Memory B cell (primary cell): ENCODE results near the gene MRPL47.
"Not testable (repeated sequence)": the region's sequence is repeated elsewhere in the genome, so short reads cannot be mapped to it uniquely, and the experiment has no call there.

Experiments used
- ATAC-seq: fragments of 150-1000 bp; cut with Tn5 transposase; 2 replicates; pipeline ENCODE4 v1.10.0; 2021; ENCODE audit warnings: low read depth, mild to moderate bottlenecking, moderate library complexity
- DNase-seq, 2 donors: peaks; one replicate each; pipeline ENCODE4 v3.0.0; 2022; ENCODE audit warnings: low spot score in 2 of 2
- H3K27ac Mint-ChIP-seq: one replicate; pipeline ENCODE4 v1.8.0; 2022; ENCODE audit warnings: mild to moderate bottlenecking, moderate library complexity, mixed read lengths
- H3K27me3 Mint-ChIP-seq: one replicate; pipeline ENCODE4 v1.8.0; 2022; ENCODE audit warnings: mixed read lengths
- H3K36me3 Mint-ChIP-seq: one replicate; pipeline ENCODE4 v1.8.0; 2022; ENCODE audit warnings: mild to moderate bottlenecking, mixed read lengths
- H3K4me1 Mint-ChIP-seq: one replicate; pipeline ENCODE4 v1.8.0; 2022; ENCODE audit warnings: mixed read lengths
- H3K4me3 Mint-ChIP-seq: one replicate; pipeline ENCODE4 v1.8.0; 2022; ENCODE audit warnings: mild to moderate bottlenecking, moderate library complexity, mixed read lengths
- H3K9me3 Mint-ChIP-seq: one replicate; pipeline ENCODE4 v1.8.0; 2022; ENCODE audit warnings: mixed read lengths

Gene MRPL47

DNA sequence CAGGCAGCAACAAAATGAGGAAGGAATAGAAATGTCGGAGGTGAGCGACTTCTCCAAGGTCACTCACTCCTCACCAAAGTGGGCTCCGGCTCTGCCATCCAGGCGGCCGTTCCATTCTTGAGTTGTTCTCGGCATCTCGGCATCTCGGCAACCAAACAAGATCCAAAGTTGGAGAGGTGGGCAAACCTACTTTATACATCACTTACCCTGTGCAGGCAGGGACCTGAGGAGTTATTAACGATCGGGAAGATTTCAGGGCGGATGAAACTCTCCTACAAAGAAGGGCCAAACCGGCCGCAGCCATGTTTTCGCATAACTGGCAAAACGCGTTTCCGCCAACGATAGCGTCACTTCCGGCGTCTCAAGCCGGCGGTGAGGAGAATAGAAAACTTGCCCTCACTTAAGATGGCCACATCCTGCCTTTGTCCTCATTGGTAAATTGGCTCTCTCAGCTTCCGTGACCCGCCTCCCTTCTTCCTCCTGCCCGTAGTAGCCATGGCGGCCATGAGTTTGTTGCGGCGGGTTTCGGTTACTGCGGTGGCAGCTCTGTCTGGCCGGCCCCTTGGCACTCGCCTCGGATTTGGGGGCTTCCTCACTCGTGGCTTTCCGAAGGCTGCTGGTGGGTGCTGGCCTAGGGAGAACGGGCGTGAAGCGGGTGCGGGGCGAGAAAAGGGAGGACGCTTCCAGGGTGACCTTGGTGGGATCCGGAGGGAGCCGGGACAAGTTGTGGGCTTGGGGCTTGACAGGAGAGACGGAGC lies at the start of gene MRPL47, which contains the start of gene NDUFB5:
TSS of gene MRPL47 (minus strand) at position 318 of the 758 bp plus-strand sequence. CDS start at position 304, 14 bp downstream.
TSS of gene NDUFB5 (plus strand) at position 474 of the 758 bp plus-strand sequence. CDS start at position 496, 22 bp downstream.
- Mint-ChIP-seq H3K27ac (peak within 1 kb of the TSS; percentile 99), H3K4me1 (peaks cover 31% of the 10 kb centered on the region), H3K4me3 (peak within 1 kb of the TSS; percentile 100), H3K27me3 (no peaks in the 10 kb centered on the region), H3K9me3 (no peaks in the 10 kb centered on the region), H3K36me3 (peaks cover 12% of the 10 kb centered on the region)
- DNase-seq (peak; percentile 82 to 89), ATAC-seq (peak; percentile 94)

DNA sequence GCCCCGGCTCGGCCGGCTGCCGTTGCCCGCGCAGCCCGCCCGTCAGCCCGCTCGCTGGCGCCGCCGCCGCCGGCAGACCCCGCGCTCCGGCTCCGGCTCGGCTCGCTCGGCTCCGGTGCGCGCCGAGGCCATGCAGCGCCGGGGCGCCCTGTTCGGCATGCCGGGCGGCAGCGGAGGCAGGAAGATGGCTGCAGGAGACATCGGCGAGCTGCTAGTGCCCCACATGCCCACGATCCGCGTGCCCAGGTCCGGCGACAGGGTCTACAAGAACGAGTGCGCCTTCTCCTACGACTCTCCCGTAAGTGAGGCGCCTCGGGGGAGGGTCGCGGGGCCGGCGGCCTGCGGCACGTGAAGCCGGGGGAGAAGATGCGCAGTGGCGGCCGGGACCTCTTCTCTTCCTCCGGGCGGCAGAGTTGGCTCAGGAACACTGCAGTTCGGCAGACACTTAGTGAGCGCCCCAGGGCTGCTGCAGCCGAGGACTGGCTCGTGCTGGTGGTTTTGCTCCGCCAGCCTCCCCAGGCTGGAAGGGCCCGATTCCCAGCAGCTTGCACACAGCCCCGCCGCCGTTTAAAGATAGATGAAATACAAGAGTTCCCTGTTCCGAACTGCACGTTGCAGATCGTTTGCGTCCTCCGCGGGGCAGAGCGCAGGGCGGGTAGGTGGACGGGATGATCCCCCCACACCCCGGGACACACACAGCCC lies 48.8 kb upstream of the MRPL47 start:
- Mint-ChIP-seq H3K4me3 (peak overlapping the region; percentile 93), H3K27me3 (no peaks in the 10 kb centered on the region), H3K4me1 (peaks cover 27% of the 10 kb centered on the region), H3K36me3 (peaks cover 10% of the 10 kb centered on the region), H3K9me3 (no peaks in the 10 kb centered on the region), H3K27ac (peak overlapping the region; percentile 81)
- ATAC-seq (peak; percentile 50), DNase-seq (peak; percentile 35 to 67)

DNA sequence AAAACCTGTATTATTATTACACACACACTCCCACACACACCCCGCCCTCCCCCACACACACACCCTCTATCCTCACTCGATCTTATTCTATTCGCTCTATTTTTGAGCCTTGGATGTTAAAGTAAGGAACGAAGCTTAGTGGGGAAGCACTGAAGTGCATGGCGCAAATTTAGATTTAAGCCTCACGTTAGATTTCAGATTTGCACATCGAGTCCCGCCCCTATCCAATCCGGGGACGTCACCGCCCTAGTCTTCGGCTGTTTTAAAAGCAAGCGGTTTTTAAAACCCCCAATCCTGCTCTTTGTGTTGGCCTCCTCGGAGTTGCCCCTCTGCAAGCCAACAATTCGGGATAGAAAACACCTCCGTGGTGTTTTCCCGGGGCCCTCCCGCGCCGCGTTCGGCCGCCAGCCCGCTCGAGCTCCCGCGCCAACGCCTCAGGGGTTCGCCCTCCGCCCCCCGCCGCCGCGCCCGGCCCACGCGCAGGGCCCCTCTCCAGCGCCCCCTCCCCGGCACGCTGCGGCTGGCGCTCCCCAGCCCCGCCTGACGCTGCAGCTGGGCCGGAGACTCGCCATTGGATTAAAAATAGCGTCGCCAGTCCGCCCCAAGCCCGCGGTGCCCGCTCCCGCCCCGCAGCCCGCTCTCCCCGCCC lies 48.1 kb upstream of the MRPL47 start, which contains the start of gene USP13:
TSS of gene USP13 (plus strand) at position 594 of the 649 bp plus-strand sequence. CDS start 186 bp downstream, outside the sequence.
- Mint-ChIP-seq H3K27ac (peak within 1 kb of the TSS; percentile 81), H3K36me3 (peaks cover 8% of the 10 kb centered on the region), H3K4me1 (peaks cover 26% of the 10 kb centered on the region), H3K27me3 (no peaks in the 10 kb centered on the region), H3K4me3 (peak within 1 kb of the TSS; percentile 93), H3K9me3 (no peaks in the 10 kb centered on the region)
- ATAC-seq, result peak; percentile 67
- peak in 1 of 2 donors; percentile 57 for DNase-seq

- peak overlapping the region; percentile 72 for H3K4me3 Mint-ChIP-seq
- no peaks in the 10 kb centered on the region for H3K27me3 Mint-ChIP-seq
- peaks cover 26% of the 10 kb centered on the region for H3K4me1 Mint-ChIP-seq
- peak; percentile 1 for ATAC-seq
- no peaks in the 10 kb centered on the region for H3K9me3 Mint-ChIP-seq
- peak overlapping the region; percentile 18 for H3K27ac Mint-ChIP-seq
- no peak for DNase-seq
- peaks cover 8% of the 10 kb centered on the region for H3K36me3 Mint-ChIP-seq
Observed at GRCh38 chr3:179651687-179652446, 47.4 kb upstream of the MRPL47 start.

DNA sequence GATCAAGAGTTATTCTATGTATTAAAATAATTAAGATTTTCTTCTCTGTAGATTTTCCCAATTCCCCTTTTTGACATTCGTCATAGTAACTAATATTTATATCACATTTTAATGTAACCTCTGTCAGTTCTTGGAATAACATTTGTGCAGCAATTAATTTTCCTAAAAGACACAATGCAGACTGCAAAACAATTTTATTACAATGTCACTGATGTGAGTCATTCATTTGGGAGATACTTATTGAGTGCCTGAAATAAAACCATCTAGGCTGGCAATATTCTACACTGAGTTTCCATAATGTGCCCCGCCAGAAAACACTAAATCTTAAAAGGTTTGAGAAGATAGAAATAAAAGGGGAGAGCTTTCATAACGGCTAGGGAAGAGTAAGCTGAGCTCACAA lies 41.7 kb upstream of the MRPL47 start:
- H3K27me3 Mint-ChIP-seq, result no peaks in the 10 kb centered on the region
- H3K4me3 Mint-ChIP-seq, result no peak overlapping the region
- no peaks in the 10 kb centered on the region for H3K36me3 Mint-ChIP-seq
- H3K4me1 Mint-ChIP-seq, result no peaks in the 10 kb centered on the region
- DNase-seq (no peak), ATAC-seq (no peak)
- H3K9me3 Mint-ChIP-seq, result no peaks in the 10 kb centered on the region
- no peak overlapping the region for H3K27ac Mint-ChIP-seq

DNA sequence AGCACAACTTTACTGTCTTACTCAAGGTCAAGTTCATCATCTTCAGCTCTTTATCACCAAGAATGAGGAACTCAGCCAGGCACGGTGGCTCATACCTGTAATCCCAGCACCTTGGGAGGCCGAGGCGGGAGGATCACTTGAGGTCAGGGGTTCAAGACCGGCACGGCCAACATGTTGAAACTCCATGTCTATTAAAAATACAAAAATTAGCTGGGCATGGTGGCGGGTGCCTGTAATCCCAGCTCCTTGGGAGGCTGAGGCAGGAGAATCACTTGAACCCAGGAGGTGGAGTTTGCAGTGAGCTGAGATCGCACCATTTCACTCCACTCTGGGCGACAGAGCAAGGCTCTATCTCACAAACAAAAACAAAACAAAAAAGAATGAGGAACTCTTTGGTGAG lies 39.4 kb upstream of the MRPL47 start:
- not testable (repeated sequence) for H3K27ac Mint-ChIP-seq, H3K36me3 Mint-ChIP-seq, DNase-seq, H3K27me3 Mint-ChIP-seq, H3K9me3 Mint-ChIP-seq, H3K4me1 Mint-ChIP-seq, ATAC-seq, H3K4me3 Mint-ChIP-seq

- no peaks in the 10 kb centered on the region for H3K9me3 Mint-ChIP-seq
- peaks cover 1% of the 10 kb centered on the region for H3K36me3 Mint-ChIP-seq
- no peak for ATAC-seq
- H3K4me3 Mint-ChIP-seq, result no peak overlapping the region
- no peaks in the 10 kb centered on the region for H3K27me3 Mint-ChIP-seq
- no peaks in the 10 kb centered on the region for H3K4me1 Mint-ChIP-seq
- no peak overlapping the region for H3K27ac Mint-ChIP-seq
- DNase-seq, result no peak
Observed at GRCh38 chr3:179642871-179643270, 38.4 kb upstream of the MRPL47 start.

- H3K27ac Mint-ChIP-seq, result no peak overlapping the region
- H3K36me3 Mint-ChIP-seq, result peaks cover 1% of the 10 kb centered on the region
- DNase-seq, result no peak
- H3K27me3 Mint-ChIP-seq, result no peaks in the 10 kb centered on the region
- no peak for ATAC-seq
- no peaks in the 10 kb centered on the region for H3K9me3 Mint-ChIP-seq
- H3K4me3 Mint-ChIP-seq, result no peak overlapping the region
- no peaks in the 10 kb centered on the region for H3K4me1 Mint-ChIP-seq
Observed at GRCh38 chr3:179640469-179640868, 36.0 kb upstream of the MRPL47 start.

DNA sequence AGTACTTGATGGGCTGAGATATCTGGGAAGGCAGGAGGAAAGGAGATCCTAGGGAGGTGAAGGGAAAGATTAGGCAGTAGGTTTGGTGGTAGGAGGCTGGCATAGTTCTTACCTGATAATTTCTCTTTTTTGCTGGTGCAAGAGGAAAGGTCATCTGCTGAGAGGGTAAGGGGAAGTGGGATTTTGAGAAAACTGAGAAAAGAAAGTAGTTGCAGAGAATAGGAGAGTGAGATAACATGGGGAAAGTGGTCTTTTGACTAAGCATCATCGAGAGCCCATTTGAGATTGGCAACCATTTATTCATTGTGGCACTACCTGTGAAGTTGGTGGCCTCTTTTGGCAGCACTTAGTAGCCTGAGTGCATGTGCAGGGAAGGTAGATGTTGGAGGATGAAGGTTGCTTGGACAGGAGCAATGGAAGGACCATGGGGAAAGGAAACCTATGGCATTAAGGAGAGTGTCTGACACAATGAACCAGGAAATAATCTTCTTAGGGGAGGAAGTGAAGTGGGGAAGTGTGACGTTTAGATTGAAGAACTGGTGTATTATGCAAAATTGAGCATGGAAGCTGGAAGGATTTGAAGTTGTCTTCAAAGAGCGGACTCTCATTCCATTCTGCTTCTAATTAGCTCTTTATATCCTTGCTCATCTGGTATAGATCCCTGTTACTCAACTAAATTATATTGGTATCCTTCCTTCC lies 26.5 kb upstream of the MRPL47 start:
- no peak for ATAC-seq
- Mint-ChIP-seq H3K36me3 (peaks cover 4% of the 10 kb centered on the region), H3K27ac (no peak overlapping the region), H3K4me3 (no peak overlapping the region), H3K4me1 (no peaks in the 10 kb centered on the region), H3K9me3 (no peaks in the 10 kb centered on the region), H3K27me3 (no peaks in the 10 kb centered on the region)
- DNase-seq, result no peak

DNA sequence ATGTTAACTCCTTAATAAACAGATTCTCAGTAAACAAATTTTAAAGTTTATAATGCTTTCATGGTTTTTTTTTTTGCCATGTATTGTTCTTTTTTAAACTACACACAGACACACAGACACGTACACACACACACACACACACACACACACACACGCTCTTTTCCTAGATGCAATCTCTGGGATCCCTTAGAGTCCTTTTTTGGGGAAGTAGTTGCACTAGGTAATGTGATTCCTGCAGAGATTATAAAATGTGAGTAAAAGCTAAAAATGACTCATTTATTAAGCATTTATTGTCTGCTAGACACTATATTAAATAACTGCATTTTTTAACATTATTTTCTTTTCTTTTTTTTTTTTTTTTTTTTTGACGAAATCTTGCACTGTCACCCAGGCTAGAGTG lies 20.0 kb upstream of the MRPL47 start:
- ATAC-seq (no peak), DNase-seq (no peak)
- no peak overlapping the region for H3K4me3 Mint-ChIP-seq
- no peaks in the 10 kb centered on the region for H3K9me3 Mint-ChIP-seq
- no peaks in the 10 kb centered on the region for H3K27me3 Mint-ChIP-seq
- H3K27ac Mint-ChIP-seq, result no peak overlapping the region
- peaks cover 42% of the 10 kb centered on the region for H3K36me3 Mint-ChIP-seq
- H3K4me1 Mint-ChIP-seq, result no peaks in the 10 kb centered on the region

GRCh38 chr3:179622023-179622422 lies 17.6 kb upstream of the MRPL47 start:
- Mint-ChIP-seq H3K27me3 (no peaks in the 10 kb centered on the region), H3K27ac (no peak overlapping the region), H3K36me3 (peaks cover 47% of the 10 kb centered on the region), H3K9me3 (no peaks in the 10 kb centered on the region), H3K4me3 (no peak overlapping the region), H3K4me1 (no peaks in the 10 kb centered on the region)
- ATAC-seq (no peak), DNase-seq (no peak)

DNA sequence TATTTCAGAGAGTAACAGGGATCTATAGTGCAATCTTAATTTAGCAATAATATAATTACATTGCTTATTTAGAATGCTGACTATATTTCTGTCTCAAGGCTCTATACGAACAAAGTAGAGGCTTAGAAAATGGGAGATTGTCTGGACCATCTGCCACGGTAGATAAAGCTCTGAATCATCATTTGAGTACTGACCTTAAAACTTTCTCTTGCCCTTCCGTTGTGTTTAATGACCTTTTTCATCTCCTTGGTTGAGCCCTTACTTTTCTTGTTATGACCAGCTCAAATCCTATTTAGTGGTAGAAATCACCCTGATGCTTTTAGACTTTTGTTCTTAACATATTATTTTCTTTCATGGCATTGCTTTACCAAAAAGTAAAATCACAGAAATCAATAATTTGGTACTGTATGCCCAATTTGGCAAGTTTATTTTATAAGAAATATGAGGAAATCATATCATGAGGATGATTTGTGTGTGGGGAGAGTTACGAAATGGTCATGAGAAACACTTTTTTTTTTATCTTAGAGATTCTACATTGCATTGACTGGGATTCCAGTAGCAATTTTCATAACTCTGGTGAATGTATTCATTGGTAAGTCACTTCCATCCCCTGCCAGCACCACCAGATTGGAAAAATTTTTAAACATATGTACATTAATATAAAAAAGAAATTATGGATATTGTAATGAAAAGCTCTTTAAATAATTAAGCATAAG lies 11.2 kb upstream of the MRPL47 start:
- ATAC-seq, result no peak
- DNase-seq, result no peak
- H3K27me3 Mint-ChIP-seq, result no peaks in the 10 kb centered on the region
- H3K4me3 Mint-ChIP-seq, result no peak overlapping the region
- H3K36me3 Mint-ChIP-seq, result peaks cover 21% of the 10 kb centered on the region
- no peaks in the 10 kb centered on the region for H3K9me3 Mint-ChIP-seq
- H3K4me1 Mint-ChIP-seq, result peaks cover 10% of the 10 kb centered on the region
- no peak overlapping the region for H3K27ac Mint-ChIP-seq
